Endothelial cell of umbilical vein (primary cell): Measurements from ENCODE around the gene MIX23. TPM values are rescaled to one million over a fixed set of nuclear protein-coding genes. Genes with fewer than 3 reads are reported as not detected.

Experiments used
- BruUV-seq: library from RNA; stranded (reverse); fragments of 400-500 nt; replicated peaks from 2 replicates; lab custom pipeline; 2021; lab: Mats Ljungman, UMichigan
- CTCF ChIA-PET: fragments of 300-600, 350-600 bp; sonication (Branson Sonifier 250); formaldehyde crosslinking; loops from one replicate; lab custom pipeline; 2021; ENCODE audit warnings: antibody characterized with exemption, inconsistent platforms; lab: Charles Lee
- POLR2A ChIA-PET: fragments of 300-600, 350-600 bp; sonication (Branson Sonifier 250); formaldehyde crosslinking; loops from one replicate; lab custom pipeline; 2021; ENCODE audit warnings: antibody characterized with exemption, inconsistent platforms; lab: Charles Lee
- DNase-seq: peaks from one replicate; pipeline ENCODE4 v3.0.0-alpha.2; 2011; ENCODE audit warnings: low read depth, low spot score
- FAIRE-seq: peaks from 2 replicates; lab custom pipeline; 2011; peaks lifted over from hg19 to GRCh38; lab: Jason Lieb, UNC
- H2AFZ ChIP-seq: 2 replicates; pipeline ENCODE4 v1.6.0; 2012; ENCODE audit warnings: low read depth, low read length, control low read depth, inconsistent platforms
- H3K27ac ChIP-seq: 2 replicates; pipeline ENCODE4 v1.5.1; 2011; ENCODE audit warnings: low read depth, mild to moderate bottlenecking, control low read depth, low read length, moderate library complexity; ENCODE audit not compliant: insufficient read depth
- H3K27me3 ChIP-seq, 2 experiments: 2 replicates each; pipeline versions ENCODE4 v1.6.0 to v1.6.1; 2011; ENCODE audit warnings: low read length in 2 of 2, mixed read lengths in 1 of 2; ENCODE audit not compliant: control insufficient read depth in 2 of 2, insufficient read depth in 2 of 2
- H3K36me3 ChIP-seq, 2 experiments: 2 replicates in 1 of 2; 3 replicates in 1 of 2; pipeline ENCODE4 v1.5.1; 2011; ENCODE audit warnings: low read length in 2 of 2, mild to moderate bottlenecking in 1 of 2, moderate library complexity in 1 of 2; ENCODE audit not compliant: control insufficient read depth in 2 of 2, insufficient read depth in 2 of 2; ENCODE audit errors: extremely low read depth in 1 of 2
- H3K4me1 ChIP-seq: 3 replicates; pipeline ENCODE4 v1.5.1; 2011; ENCODE audit warnings: mild to moderate bottlenecking, low read length; ENCODE audit not compliant: control insufficient read depth, insufficient read depth; ENCODE audit errors: extremely low read depth
- H3K4me2 ChIP-seq: 2 replicates; pipeline ENCODE4 v1.6.1; 2011; ENCODE audit warnings: low read length, control low read depth, mixed read lengths; ENCODE audit not compliant: insufficient read depth
- H3K4me3 ChIP-seq, 3 experiments: fragments of 200-600 bp in 1 of 3; sonication (generic), shearing (Covaris generic) in 1 of 3; replicated peaks in 1 of 3; 2 replicates each; pipeline ENCODE4 v1.5.1; 2011 to 2016; ENCODE audit warnings: control low read depth in 3 of 3, low read length in 3 of 3, mild to moderate bottlenecking in 2 of 3, inconsistent platforms in 1 of 3, low read depth in 1 of 3, moderate library complexity in 1 of 3; ENCODE audit not compliant: insufficient read depth in 1 of 3
- H3K79me2 ChIP-seq: 2 replicates; pipeline ENCODE4 v1.6.0; 2012; ENCODE audit warnings: low read length, inconsistent platforms; ENCODE audit not compliant: control insufficient read depth, insufficient read depth
- H3K9ac ChIP-seq: replicated peaks from 2 replicates; pipeline ENCODE3; 2011; ENCODE audit warnings: low read length, control low read depth; ENCODE audit not compliant: insufficient read depth; ENCODE audit errors: extremely low read depth
- H3K9me1 ChIP-seq: replicated peaks from 3 replicates; pipeline ENCODE4 v1.6.0; 2011; ENCODE audit warnings: mild to moderate bottlenecking, low read length; ENCODE audit not compliant: control insufficient read depth, insufficient read depth; ENCODE audit errors: extremely low read depth
- H3K9me3 ChIP-seq: replicated peaks from 2 replicates; pipeline ENCODE4 v1.5.1; 2012; ENCODE audit warnings: low read length, inconsistent platforms; ENCODE audit not compliant: control insufficient read depth, insufficient read depth
- H4K20me1 ChIP-seq: replicated peaks from 2 replicates; pipeline ENCODE3; 2011; ENCODE audit warnings: mild to moderate bottlenecking, low read length; ENCODE audit not compliant: control insufficient read depth, insufficient read depth; ENCODE audit errors: extremely low read depth
- EZH2 ChIP-seq: IDR thresholded peaks from 2 replicates; pipeline ENCODE4 v1.6.1; 2012; ENCODE audit warnings: borderline replicate concordance, low read depth, mild to moderate bottlenecking, moderate library complexity, low read length, inconsistent platforms; ENCODE audit not compliant: severe bottlenecking
- FOS ChIP-seq: IDR thresholded peaks from 2 replicates; pipeline ENCODE4 v1.6.1; 2011; ENCODE audit warnings: mild to moderate bottlenecking, low read length, moderate library complexity, borderline replicate concordance; ENCODE audit not compliant: insufficient read depth
- GATA2 ChIP-seq: IDR thresholded peaks from 2 replicates; pipeline ENCODE4 v1.7.0; 2011; ENCODE audit warnings: low read depth, mild to moderate bottlenecking, moderate library complexity, mixed read lengths, low read length; ENCODE audit not compliant: insufficient read length, insufficient read depth
- JUN ChIP-seq: IDR thresholded peaks from 2 replicates; pipeline ENCODE4 v1.6.1; 2011; ENCODE audit warnings: borderline replicate concordance, low read depth; ENCODE audit not compliant: insufficient read length, insufficient read depth
- MYC ChIP-seq: IDR thresholded peaks from one replicate; pipeline ENCODE4 v1.6.1; 2011; ENCODE audit warnings: mild to moderate bottlenecking, low read depth, low read length
- POLR2A ChIP-seq: IDR thresholded peaks from 2 replicates; pipeline ENCODE4 v1.6.1; 2012; ENCODE audit warnings: low read depth, mild to moderate bottlenecking, control low read depth, low read length
- POLR2AphosphoS5 ChIP-seq: IDR thresholded peaks from 2 replicates; pipeline ENCODE4 v1.6.1; 2012; ENCODE audit warnings: low read depth, mild to moderate bottlenecking, control low read depth, low read length, moderate library complexity; ENCODE audit not compliant: insufficient read depth
- dilution Hi-C: fragments of 300-500 bp; cut with MboI; formaldehyde crosslinking; loops from one replicate; pipeline ENCODE4 v1.15.0; 2019; ENCODE audit warnings: low sequenced_read_pairs; ENCODE audit not compliant: extremely low pct_ligation_motif_present
- intact Hi-C: fragments of 100-400 bp; cut with micrococcal nuclease; formaldehyde crosslinking; loops from one replicate; pipeline ENCODE4 v1.10.0; 2022
- polyA plus RNA-seq, 4 experiments: library from polyadenylated mRNA; depleted of rRNA in 3 of 4; stranded (reverse) in 3 of 4; unstranded in 1 of 4; fragments of >200 nt; gene quantifications; 2 replicates each; pipeline versions ENCODE4 v1.2.1 to v1.2.3, GENCODE V29; 2011 to 2012; ENCODE audit warnings: missing spikeins in 1 of 4
- total RNA-seq: library from RNA; stranded (reverse); gene quantifications from 2 replicates; pipeline ENCODE4 v1.2.3, GENCODE V29; 2021
- TF ChIP-seq, protein P1 (sequence below), 2 donors: IDR thresholded peaks; 1 replicate in 1 of 2; 2 replicates in 1 of 2; pipeline ENCODE4 v1.5.1; 2011; ENCODE audit warnings: low read length in 2 of 2, mild to moderate bottlenecking in 2 of 2, moderate library complexity in 2 of 2, control low read depth in 1 of 2, inconsistent platforms in 1 of 2, low read depth in 1 of 2; ENCODE audit not compliant: insufficient read depth in 1 of 2; ENCODE audit errors: extremely low read depth in 1 of 2
- TF ChIP-seq, protein P2 (sequence below): IDR thresholded peaks from 2 replicates; pipeline ENCODE4 v1.6.1; 2011; ENCODE audit not compliant: insufficient read depth, insufficient read length

MIX23 gene
- total and polyA plus RNA-seq, 2 donors (not counting 3 experiments of a cell fraction or from before 2014, with no cell fraction given) = 4.5 to 53.5 TPM

DNA sequence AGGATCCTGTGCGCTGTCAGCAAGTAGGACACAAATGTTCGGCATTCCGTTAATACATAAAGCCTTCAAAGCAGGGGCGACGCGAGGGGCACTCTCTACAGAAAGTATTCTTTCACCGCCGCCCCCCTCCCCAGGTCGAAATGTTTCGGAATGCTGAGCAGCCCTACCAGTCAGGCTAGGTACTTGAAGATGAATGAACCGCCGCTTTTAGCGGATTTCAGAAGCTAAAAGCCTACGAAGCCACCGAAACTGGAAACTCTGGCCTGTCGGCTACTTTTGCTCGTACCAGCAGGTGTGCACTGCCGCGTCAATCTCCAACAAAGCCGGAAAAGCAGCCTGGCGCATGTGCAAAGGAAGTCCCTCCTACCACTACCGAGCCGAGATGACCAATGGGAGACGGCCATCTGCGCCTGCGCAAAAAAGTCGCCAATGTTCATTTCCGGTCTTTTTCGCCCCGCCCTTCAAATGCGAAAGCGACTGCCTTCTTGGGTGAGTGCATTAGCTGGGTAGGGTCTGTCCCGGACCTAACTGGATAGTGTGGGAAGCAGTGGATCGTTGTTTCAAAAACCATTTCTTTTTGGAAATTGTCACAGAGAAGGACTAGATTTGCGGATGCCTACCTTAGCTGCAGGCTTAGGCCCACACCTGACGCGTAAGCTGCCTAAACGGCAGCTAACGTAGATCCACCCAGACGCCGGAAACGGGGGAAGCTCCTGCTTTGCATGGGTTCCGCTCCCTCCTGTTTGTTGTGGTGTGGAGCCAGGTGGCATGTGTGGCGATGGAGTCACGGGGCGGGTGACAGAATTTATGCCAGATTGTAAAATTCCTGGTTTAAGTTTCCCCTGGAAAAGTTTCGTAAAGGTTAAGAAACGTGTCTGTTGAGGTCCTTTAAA lies 33.0 kb upstream of the MIX23 start, which contains the start of gene WDR5B:
WDR5B (minus strand) TSS at position 301 of the 893 bp plus-strand sequence. CDS start 534 bp downstream, outside the sequence.
- peak; percentile 98 for FAIRE-seq
- Histone ChIP-seq H3K9me3 (no peaks in the 10 kb centered on the region), H3K9me1 (no peaks in the 10 kb centered on the region), H3K4me3 (peak within 1 kb of the TSS; percentile 71 to 94 (median 80)), H3K79me2 (peaks cover 10% of the 10 kb centered on the region), H4K20me1 (no peaks in the 10 kb centered on the region), H3K27ac (peak within 1 kb of the TSS; percentile 90), H3K27me3 (no peaks in the 10 kb centered on the region), H3K36me3 (no peaks in the 10 kb centered on the region), H3K9ac (peak within 1 kb of the TSS; percentile 93), H2AFZ (peak within 1 kb of the TSS; percentile 87), H3K4me1 (peaks cover 9% of the 10 kb centered on the region), H3K4me2 (peak within 1 kb of the TSS; percentile 99)
- ChIA-PET POLR2A (interaction anchor here (0.6 to 1.2 kb wide), 3 partner anchors 32 to 330 kb away, joined by 3 to 6 read pairs (median 3); partner anchors contain the start of genes FAM162A and PARP14), CTCF (interaction anchor here (0.7 to 2.2 kb wide), 5 partner anchors 8 to 263 kb away, joined by 3 to 13 read pairs (median 7); partner anchors contain the start of genes FAM162A and MIX23)
- dilution Hi-C loops (no loop called here), intact Hi-C loops (loop anchor here (1.0 to 5.0 kb wide), 3 partner anchors 32 to 149 kb away; partner anchors contain the start of genes DTX3L, FAM162A, KPNA1 and PARP9)
- peak; percentile 99 for DNase-seq
- TSS peak; percentile 89 for BruUV-seq
- TF ChIP-seq GATA2 (no peak), POLR2A (peak; percentile 97), JUN (no peak), EZH2 (no peak), POLR2AphosphoS5 (peak; percentile 94), MYC (peak; percentile 64), FOS (peak; percentile 3)
- TF ChIP-seq, protein P1, sequence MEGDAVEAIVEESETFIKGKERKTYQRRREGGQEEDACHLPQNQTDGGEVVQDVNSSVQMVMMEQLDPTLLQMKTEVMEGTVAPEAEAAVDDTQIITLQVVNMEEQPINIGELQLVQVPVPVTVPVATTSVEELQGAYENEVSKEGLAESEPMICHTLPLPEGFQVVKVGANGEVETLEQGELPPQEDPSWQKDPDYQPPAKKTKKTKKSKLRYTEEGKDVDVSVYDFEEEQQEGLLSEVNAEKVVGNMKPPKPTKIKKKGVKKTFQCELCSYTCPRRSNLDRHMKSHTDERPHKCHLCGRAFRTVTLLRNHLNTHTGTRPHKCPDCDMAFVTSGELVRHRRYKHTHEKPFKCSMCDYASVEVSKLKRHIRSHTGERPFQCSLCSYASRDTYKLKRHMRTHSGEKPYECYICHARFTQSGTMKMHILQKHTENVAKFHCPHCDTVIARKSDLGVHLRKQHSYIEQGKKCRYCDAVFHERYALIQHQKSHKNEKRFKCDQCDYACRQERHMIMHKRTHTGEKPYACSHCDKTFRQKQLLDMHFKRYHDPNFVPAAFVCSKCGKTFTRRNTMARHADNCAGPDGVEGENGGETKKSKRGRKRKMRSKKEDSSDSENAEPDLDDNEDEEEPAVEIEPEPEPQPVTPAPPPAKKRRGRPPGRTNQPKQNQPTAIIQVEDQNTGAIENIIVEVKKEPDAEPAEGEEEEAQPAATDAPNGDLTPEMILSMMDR (IDR thresholded peaks at IDR 0.05; ENCODE audit: extremely low read depth in 1 of 2, insufficient read depth in 1 of 2, low read depth in 1 of 2, low read length in 2 of 2) = peak in 1 of 2 donors; percentile 29
- TF ChIP-seq, protein P2, sequence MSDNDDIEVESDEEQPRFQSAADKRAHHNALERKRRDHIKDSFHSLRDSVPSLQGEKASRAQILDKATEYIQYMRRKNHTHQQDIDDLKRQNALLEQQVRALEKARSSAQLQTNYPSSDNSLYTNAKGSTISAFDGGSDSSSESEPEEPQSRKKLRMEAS = peak; percentile 34
